ENCODE data around the gene IFT122.
"Not testable (repeated sequence)": the region's sequence is repeated elsewhere in the genome, so short reads cannot be mapped to it uniquely, and the experiment has no call there.

- not testable (repeated sequence) for TF ChIP-seq CTCF, POLR2A (IDR thresholded peaks at IDR 0.05)
Measured at GRCh38 chr3:129481225-129481765, 41.3 kb downstream of the IFT122 start.
